Subcutaneous adipose tissue (tissue), 4 donors: ENCODE data around the gene DNASE1L1. TPM values are rescaled to one million over a fixed set of nuclear protein-coding genes. Genes with fewer than 3 reads are reported as not detected.

ENCODE experiments used
- total RNA-seq, 4 donors: library from RNA; depleted of rRNA; stranded (reverse); fragments of >200 nt; gene quantifications; one replicate each; pipeline ENCODE4 v1.1.0, GENCODE V29; 2016
- TF ChIP-seq, protein P1 (sequence below): fragments of 450-650 bp; IDR thresholded peaks from one replicate; pipeline ENCODE4 v1.5.1; 2016; ENCODE audit warnings: low read depth, mild to moderate bottlenecking, control low read depth, antibody characterized with exemption, moderate library complexity

The DNASE1L1 gene
- total RNA-seq, 4 donors from 2014 or later, result 22.2 to 42.8 (median 38.0) TPM

DNA sequence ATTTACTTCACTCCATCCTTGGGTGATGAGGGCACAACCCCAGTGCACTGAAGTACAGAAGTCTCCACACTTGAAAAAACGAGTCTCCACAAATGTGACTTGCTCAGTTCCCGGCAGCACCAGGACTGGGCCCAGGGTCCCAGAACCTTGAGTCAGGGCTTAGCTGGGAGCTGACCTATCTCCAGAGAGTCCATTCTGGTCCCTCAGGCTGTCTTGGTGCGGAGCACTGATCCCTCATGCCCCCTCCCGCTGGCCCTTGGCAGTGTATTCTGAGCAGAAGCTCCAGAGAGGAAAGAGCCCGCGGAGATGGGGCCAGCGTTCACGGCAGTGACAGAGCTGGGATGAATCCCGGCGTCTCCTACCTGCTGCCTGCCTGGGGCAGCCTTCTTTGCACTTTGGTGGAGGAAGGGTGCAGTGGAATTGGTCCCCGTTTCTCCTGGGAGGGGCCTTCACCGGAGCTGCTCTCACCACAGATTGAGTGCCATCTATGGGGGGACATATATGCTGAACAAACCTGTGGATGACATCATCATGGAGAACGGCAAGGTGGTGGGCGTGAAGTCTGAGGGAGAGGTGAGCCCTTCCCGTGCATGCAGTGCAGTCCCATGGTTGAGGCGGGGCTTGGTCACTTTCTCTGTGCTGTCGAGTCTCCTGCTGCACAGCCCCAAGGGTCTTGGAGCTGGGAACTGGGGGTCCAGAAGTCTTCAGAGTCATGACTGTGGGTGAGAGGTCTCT is 31.7 kb upstream of the DNASE1L1 start:
- TF ChIP-seq, protein P1, sequence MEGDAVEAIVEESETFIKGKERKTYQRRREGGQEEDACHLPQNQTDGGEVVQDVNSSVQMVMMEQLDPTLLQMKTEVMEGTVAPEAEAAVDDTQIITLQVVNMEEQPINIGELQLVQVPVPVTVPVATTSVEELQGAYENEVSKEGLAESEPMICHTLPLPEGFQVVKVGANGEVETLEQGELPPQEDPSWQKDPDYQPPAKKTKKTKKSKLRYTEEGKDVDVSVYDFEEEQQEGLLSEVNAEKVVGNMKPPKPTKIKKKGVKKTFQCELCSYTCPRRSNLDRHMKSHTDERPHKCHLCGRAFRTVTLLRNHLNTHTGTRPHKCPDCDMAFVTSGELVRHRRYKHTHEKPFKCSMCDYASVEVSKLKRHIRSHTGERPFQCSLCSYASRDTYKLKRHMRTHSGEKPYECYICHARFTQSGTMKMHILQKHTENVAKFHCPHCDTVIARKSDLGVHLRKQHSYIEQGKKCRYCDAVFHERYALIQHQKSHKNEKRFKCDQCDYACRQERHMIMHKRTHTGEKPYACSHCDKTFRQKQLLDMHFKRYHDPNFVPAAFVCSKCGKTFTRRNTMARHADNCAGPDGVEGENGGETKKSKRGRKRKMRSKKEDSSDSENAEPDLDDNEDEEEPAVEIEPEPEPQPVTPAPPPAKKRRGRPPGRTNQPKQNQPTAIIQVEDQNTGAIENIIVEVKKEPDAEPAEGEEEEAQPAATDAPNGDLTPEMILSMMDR, result no peak

- TF ChIP-seq, protein P1, result no peak
These were observed 30.8 kb upstream of the DNASE1L1 start for GRCh38 chrX:154439841-154440240.

DNA sequence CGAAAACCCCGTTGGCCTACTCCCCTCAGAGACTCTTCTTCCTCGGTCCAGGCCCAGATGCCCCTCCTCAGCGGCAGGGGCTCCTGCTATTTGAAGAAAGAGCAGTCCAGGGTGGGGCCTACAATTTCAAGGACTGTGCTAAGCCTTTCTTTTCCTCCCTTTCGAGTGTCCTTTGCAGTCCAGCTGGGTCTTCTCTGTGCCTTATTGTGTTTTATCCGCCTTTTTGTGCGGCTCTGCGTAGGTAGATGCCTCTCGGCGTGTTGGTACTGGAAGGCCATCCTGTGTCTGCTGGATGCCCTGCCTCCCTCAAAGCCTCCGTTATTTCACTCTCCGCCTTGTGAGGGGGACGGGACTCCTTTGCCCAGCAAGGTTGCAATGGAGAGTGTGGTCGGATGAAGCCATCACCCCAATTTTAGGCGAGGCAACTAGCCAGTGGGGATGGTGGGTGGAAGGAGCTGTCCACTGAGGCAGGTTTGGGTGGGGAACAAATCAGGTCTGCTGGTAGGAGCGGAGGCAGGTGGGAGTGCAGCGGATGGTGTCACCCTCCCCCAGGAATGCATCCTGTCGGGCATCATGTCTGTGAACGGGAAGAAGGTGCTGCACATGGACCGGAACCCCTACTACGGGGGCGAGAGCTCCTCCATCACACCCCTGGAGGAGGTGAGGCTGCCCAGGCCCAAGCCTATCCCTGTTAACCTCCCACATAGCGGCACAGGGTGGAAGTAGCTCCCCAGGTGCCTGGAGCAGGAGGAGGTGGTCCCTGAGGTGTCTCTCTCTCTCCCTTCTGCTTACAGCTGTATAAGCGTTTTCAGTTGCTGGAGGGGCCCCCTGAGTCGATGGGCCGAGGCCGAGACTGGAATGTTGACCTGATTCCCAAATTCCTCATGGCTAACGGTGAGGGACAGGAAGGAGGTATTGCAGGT is 29.2 kb upstream of the DNASE1L1 start:
- TF ChIP-seq, protein P1, result no peak

DNA sequence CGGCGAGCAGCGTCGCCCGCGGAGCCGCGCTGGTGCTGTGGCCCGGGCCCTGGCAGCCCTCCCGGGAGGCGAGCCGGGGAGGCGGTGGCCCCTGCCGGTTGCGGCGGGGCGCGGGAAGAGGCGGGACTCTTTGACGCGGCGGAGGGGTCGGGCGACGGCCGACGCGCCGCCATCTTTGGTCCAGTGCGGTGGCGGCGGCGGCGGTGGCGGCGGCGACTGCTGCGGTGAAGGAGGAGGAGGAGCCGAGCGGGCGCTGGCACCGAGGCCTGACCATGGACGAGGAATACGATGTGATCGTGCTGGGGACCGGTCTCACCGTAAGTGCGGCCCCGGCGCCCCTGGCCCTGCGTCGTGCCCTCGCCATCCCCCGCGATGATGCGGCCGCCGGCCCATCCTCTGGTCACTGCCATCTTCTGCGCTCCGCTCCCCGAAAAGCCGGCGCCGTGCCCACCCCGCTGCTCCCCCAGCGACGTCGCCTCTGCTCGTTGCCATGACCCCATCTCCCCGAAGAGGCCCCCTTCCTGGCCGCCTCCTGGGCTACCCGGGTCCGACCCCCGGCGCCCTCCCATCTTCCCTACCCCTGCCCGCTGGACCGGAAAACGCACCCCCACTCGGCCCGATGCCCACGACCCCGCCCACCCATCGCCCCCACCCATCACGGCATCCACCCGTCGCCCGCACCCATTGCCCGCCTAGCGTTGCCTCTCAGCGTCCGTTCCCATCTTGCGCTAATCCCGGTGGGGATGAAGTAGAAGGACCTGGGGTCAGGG is 28.1 kb upstream of the DNASE1L1 start, which contains the start of gene GDI1:
TSS of gene GDI1 (plus strand) at position 172 of the 770 bp plus-strand sequence. CDS start at position 273, 101 bp downstream.
- TF ChIP-seq, protein P1, result no peak

DNA sequence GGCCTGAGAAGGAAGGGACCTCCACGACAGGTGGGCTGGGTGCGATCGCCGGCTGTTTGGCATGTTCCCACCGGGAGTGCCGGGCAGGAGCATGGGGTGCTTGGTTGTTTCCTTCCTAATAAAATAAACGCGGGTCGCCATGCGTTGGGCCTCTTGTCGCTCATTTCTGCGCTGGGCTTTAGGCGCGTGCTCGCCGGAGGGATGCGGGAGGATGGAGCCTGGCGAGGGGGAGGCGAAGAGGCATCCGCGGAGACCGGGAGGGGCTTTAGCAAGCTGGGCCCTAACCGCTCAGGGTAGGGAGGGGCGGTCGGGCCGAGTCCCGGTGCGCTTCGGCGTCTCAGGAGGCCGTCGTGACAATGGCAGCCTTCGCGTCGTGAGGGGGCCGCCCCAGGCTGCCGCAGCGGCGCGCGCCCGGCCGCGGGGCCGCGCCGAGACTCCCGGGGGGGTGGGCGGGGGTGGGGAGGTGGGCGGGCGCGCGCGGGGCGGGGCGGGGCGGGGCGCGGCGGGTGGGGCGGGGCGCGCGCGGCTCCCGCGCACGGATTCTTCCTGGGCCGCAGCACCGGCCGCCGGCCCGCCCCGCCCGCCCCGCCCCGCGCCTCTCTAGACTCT is 27.4 kb upstream of the DNASE1L1 start:
- TF ChIP-seq, protein P1, result no peak

GRCh38 chrX:154435171-154435733 is 26.2 kb upstream of the DNASE1L1 start:
- TF ChIP-seq, protein P1, result no peak
